NK-92 (cell line): Measurements from ENCODE around the gene TTC23.

Source experiments
- DNase-seq: peaks from one replicate; lab custom pipeline; 2025; ENCODE audit not compliant: unreplicated experiment; lab: John Stamatoyannopoulos, UW

The TTC23 gene

GRCh38 chr15:99165956-99166689, 83.3 kb downstream of the TTC23 start:
- DNase-seq = no peak

DNA sequence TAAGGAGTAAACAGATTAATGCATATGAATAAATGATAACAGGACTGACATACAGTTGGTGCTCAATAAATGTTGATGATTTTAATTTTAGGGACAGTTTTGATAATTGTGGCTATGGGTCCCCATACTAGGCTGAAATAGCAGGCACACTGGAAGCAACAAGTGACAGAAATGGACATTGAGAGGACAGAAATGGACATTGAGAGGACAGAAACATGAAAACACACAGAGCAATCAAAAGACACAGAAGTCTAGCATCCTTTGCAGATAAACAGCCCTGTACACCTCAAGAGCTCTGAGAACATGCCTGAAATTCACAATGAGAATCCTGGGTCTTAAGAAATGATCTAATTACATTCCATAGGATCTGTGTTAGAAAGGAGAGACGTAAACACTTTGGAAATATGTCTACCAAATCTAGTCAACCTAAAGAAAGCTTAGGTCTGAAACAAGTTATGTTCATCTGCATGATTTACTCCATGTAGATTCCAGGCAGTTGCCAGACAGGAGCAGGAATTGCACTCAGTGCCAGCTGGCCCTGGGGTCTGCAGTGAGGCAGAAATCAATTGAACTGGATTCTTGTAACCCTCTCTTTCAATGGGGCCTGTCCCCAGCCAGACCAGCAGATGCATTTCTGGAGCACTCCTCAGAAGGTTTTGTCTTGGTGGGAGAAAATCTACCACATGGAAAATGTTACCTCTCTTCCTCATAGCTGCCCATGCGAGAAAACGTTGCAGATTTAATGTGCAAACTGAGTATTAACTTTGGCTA, 84.2 kb downstream of the TTC23 start:
- no peak for DNase-seq

DNA sequence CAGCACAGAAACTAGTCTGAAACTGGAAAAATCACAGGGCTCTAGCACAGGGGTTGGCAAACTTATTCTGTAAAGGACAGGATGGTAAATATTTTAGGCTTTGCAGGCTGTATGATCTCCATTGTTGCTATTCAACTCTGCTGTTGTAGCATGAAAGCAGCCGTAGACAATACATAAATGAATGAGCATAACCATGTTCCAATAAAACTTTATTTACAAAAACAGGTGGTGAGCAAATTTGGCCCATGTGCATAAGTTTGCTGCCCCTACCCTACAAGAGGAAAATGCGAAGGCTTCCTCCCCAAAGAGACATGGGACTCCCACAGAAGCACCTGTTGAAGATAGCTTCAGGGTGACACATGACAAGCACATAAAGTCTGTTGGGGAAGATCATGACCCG, 85.3 kb downstream of the TTC23 start:
- DNase-seq = no peak

- no peak for DNase-seq
Measured at GRCh38 chr15:99163271-99164062, 85.9 kb downstream of the TTC23 start.

DNA sequence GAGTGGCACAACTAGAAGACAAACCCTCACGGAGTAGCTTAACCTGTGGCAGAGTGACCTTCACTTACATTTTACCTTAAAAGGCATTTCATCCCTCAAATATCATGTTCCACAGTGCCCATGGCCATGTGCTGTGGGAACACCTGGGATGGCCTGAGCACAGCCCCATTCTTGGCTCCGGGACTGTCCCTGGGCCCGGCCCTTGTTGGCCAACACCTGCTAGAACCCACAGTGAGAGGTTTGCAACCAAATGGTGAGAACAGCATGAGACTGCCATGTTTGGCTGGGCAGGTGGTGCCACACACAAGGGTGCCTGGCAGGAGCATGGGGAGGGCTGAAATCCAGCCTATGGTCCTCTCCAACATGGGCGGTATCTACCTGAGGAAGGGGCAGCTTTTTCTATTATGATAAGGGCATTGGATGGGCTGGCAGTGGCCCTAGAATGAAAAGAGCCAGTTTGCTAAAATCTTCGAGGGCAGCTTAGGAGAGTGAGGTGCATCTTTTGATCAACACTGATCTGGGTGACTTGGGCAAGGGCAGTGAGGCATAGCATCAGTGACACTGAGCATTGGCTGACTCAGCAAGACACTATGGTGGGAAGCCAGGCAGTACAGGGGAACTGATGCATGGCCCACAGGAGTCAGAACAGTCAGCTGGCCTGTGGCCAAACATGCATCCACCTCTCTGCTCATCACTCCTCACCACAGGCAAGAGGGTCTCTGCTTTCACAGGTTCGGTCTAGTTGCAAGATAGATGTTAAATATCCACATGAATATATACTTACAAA, 90.6 kb downstream of the TTC23 start:
- no peak for DNase-seq

GRCh38 chr15:99157456-99157855, 91.9 kb downstream of the TTC23 start:
- no peak for DNase-seq

DNA sequence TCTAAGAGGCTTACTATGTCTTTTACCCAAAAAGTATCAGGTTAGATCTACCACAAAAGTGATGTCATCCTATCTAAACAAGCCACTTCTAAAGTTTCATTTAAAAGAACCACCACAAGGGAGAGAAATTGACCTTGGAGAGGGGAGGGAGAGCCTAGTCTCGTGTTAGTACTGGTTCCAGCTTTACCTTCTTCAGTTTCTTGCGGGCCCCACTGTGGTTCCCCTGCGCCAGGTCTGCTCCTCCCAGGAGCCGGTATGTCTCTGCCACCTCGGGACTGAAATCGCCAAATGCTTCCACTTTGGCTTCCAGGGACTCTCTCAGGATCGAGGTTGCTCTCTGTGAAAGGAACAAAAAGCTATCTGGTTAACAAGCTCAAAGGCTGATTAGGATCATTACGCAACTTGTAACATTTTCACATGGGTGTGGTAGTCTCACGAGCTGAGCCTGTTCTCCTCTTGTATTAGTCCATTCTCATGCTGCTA, 93.4 kb downstream of the TTC23 start:
- no peak for DNase-seq

DNA sequence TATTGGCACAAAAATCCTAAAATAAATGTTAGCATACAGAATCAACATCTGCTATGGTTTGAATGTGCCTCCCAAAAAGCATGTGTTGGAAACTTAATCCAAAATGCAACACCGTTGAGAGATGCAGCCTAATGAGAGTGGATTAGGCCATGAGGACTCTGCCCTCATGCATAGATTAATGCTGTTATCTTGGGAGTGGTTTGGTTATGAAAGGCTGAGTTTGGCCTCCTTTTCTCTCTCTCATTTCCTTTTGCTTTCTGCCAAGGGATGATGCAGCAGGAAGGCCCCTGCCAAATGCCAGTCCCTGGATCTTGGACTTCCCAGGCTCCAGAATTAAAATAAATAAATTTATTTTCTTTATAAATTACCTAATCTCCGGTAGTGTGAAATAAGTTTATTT, 95.1 kb downstream of the TTC23 start:
- no peak for DNase-seq

DNA sequence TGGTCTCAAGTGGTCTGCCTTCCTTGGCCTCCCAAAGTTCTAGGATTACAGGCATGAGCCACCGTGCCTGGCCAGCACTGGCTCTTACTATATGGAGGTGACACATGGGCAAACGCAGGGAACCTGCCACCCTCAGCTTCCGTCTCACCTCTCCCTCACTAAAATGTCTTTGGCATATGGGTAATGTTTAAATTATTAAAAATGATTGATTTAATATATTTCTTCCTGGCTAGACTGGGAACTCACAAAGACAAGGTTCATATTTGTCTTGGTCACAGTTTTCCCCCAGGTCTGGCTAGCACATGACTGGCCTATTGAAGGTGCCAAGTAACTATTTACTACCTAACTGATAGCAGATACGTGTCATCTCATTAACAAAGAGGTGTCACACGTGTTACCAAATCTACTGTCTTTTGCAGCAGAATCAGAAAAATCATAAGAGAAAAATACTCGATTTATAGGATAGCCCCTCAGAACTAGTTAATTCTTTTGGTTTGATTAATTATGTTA, 96.3 kb downstream of the TTC23 start:
- no peak for DNase-seq

- no peak for DNase-seq
Measured at GRCh38 chr15:99151156-99151555, 98.2 kb downstream of the TTC23 start.

DNA sequence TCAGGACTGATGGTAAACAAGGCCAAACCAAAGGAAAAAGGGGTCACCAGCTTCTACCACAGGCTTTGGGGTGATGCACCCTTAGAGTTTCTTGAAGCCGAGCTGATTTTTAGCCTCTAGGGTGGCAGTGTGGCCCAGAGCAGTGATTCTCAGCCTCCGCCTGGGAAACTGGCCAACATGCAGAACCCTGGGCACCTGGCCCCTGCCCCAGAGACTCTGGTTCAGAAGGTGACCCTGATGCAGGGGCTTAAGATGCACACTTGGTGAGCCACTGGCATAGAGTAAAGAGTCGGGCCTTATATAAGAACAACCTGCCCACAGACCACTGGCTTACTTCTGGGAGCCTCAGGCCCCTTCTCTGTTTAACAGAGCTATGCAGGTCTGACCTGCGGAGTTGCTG, 100.0 kb downstream of the TTC23 start:
- no peak for DNase-seq

GRCh38 chr15:99148851-99149276, 100.5 kb downstream of the TTC23 start:
- no peak for DNase-seq

DNA sequence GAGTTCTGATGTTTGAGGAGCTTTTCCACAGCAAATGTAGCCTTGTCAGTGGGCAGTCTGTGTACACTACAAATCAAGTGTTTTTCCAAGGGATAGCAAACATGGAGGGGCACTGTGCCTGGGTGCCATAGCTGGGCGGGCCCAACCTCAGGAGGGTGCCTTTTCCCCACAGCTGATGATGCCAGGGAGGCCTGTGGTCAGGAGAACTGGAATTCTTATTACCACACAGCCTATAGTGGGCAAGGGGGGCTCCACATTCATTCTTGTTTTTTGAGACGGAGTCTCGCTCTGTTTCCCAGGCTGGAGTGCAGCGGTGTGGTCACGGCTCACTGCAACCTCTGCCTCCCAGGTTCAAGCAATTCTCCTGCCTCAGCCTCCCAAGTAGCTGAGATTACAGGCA, 102.7 kb downstream of the TTC23 start:
- no peak for DNase-seq

GRCh38 chr15:99145778-99146177, 103.6 kb downstream of the TTC23 start:
- DNase-seq = no peak

DNA sequence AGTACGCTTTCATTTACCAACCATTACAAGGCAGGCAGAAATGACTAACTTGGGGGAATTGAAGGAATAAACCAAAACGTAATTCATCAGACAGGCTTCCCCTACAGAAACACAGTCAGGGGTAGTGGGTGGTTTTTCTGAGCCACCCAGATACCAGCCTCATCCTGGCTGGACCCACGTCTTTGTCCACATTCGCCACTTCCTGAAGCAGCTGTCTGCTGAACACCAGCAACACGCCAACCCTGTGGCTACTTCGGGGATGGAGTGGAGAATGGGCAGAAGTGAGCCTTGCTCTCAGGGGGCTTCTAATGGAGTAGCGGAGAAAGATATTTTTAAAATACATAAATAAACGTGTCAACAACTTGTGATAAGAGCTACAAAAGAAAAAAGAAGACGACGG, 104.4 kb downstream of the TTC23 start:
- no peak for DNase-seq

GRCh38 chr15:99143655-99144610, 105.4 kb downstream of the TTC23 start:
- no peak for DNase-seq

GRCh38 chr15:99143242-99143641, 106.1 kb downstream of the TTC23 start:
- DNase-seq = no peak

- DNase-seq = no peak
Measured at GRCh38 chr15:99142562-99142961, 106.8 kb downstream of the TTC23 start.

DNA sequence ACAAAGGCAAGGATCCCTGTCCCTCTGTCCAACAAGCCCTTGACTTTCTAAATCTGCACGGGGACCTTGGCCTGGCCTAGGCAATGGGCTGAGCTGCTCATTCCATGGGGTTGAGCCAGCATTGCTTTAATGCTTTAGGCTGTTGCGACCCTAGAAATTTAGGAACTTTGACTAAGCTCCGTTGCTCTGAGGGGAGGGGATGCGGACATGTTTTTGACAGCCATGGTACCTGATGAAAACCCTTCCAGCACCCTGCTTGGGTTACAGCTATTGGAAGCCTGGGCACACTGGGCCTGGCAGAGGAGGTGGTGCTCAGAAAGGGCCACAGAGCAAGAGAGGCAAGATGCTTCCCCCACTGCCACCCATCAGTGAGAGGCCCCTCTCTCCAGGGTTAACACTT, 107.4 kb downstream of the TTC23 start:
- DNase-seq = no peak
